H9 (cell line): ENCODE measurements around the gene SNX1. TPM values are rescaled to one million over a fixed set of nuclear protein-coding genes. Genes with fewer than 3 reads are reported as not detected.
A peak's percentile ranks its signal among the peaks of the same experiment; 100 is the strongest.

Source experiments
- DNase-seq: peaks from one replicate; pipeline ENCODE4 v3.0.0-alpha.2; 2017
- H2AFZ ChIP-seq: one replicate; pipeline ENCODE4 v1.6.1; 2013; ENCODE audit warnings: mild to moderate bottlenecking, low read length, control low read depth, moderate library complexity
- H2AK5ac ChIP-seq: 2 replicates; pipeline ENCODE4 v1.6.1; 2013; ENCODE audit warnings: low read length, control low read depth, mixed read lengths; ENCODE audit not compliant: insufficient read length
- H2BK120ac ChIP-seq: one replicate; pipeline ENCODE4 v1.6.1; 2013; ENCODE audit warnings: low read depth, mild to moderate bottlenecking, low read length, control low read depth, inconsistent platforms; ENCODE audit not compliant: poor library complexity, severe bottlenecking
- H2BK12ac ChIP-seq: 2 replicates; pipeline ENCODE4 v1.6.1; 2013; ENCODE audit warnings: low read length, control low read depth, mixed read lengths, low read depth; ENCODE audit not compliant: insufficient read length
- H2BK15ac ChIP-seq: 2 replicates; pipeline ENCODE4 v1.6.1; 2013; ENCODE audit warnings: low read depth, low read length, control low read depth
- H2BK20ac ChIP-seq: one replicate; pipeline ENCODE4 v1.6.1; 2013; ENCODE audit warnings: low read depth, mild to moderate bottlenecking, low read length, control low read depth, inconsistent platforms; ENCODE audit not compliant: poor library complexity, severe bottlenecking
- H2BK5ac ChIP-seq: 2 replicates; pipeline ENCODE4 v1.6.1; 2013; ENCODE audit warnings: low read length, control low read depth, mixed read lengths; ENCODE audit not compliant: insufficient read length
- H3K14ac ChIP-seq: 2 replicates; pipeline ENCODE4 v1.6.1; 2013; ENCODE audit warnings: low read length, control low read depth; ENCODE audit not compliant: insufficient read depth
- H3K18ac ChIP-seq: 2 replicates; pipeline ENCODE4 v1.6.1; 2013; ENCODE audit warnings: low read depth, mild to moderate bottlenecking, mixed read lengths, low read length, control low read depth; ENCODE audit not compliant: insufficient read length
- H3K23ac ChIP-seq: 2 replicates; pipeline ENCODE4 v1.6.1; 2013; ENCODE audit warnings: low read length, control low read depth, mixed read lengths, low read depth; ENCODE audit not compliant: insufficient read length
- H3K23me2 ChIP-seq: 2 replicates; pipeline ENCODE4 v1.6.1; 2013; ENCODE audit warnings: low read depth, mild to moderate bottlenecking, mixed read lengths, low read length, control low read depth; ENCODE audit not compliant: insufficient read length, poor library complexity, severe bottlenecking
- H3K27ac ChIP-seq: 2 replicates; pipeline ENCODE4 v1.5.1; 2013; ENCODE audit warnings: low read length, control low read depth, mixed read lengths, low read depth; ENCODE audit not compliant: insufficient read length
- H3K27me3 ChIP-seq: 2 replicates; pipeline ENCODE4 v1.6.1; 2013; ENCODE audit warnings: low read length, control low read depth, inconsistent platforms; ENCODE audit not compliant: insufficient read depth
- H3K4ac ChIP-seq: 2 replicates; pipeline ENCODE4 v1.6.1; 2013; ENCODE audit warnings: low read depth, mild to moderate bottlenecking, control low read depth, inconsistent platforms, low read length, moderate library complexity
- H3K4me1 ChIP-seq: 2 replicates; pipeline ENCODE4 v1.6.1; 2013; ENCODE audit warnings: low read length, control low read depth, inconsistent platforms; ENCODE audit not compliant: insufficient read depth
- H3K4me2 ChIP-seq: 2 replicates; pipeline ENCODE4 v1.6.1; 2013; ENCODE audit warnings: low read length, control low read depth, mixed read lengths; ENCODE audit not compliant: insufficient read length, insufficient read depth
- H3K56ac ChIP-seq: 2 replicates; pipeline ENCODE4 v1.6.1; 2013; ENCODE audit warnings: low read depth, mild to moderate bottlenecking, mixed read lengths, low read length, control low read depth; ENCODE audit not compliant: insufficient read length
- H3K79me1 ChIP-seq: 2 replicates; pipeline ENCODE4 v1.6.1; 2013; ENCODE audit warnings: low read depth, mild to moderate bottlenecking, moderate library complexity, low read length, control low read depth, inconsistent platforms; ENCODE audit not compliant: insufficient read depth, poor library complexity, severe bottlenecking
- H3K79me2 ChIP-seq: 2 replicates; pipeline ENCODE4 v1.6.1; 2013; ENCODE audit warnings: low read length, control low read depth, inconsistent platforms; ENCODE audit not compliant: insufficient read depth
- H3K9ac ChIP-seq: 2 replicates; pipeline ENCODE4 v1.6.1; 2013; ENCODE audit warnings: low read length, control low read depth, mixed read lengths; ENCODE audit not compliant: insufficient read length; ENCODE audit errors: extremely low read depth
- H3K9me3 ChIP-seq: one replicate; pipeline ENCODE4 v1.6.1; 2013; ENCODE audit warnings: low read depth, low read length, inconsistent platforms; ENCODE audit not compliant: control insufficient read depth
- H3T11ph ChIP-seq: one replicate; pipeline ENCODE4 v1.6.1; 2013; ENCODE audit warnings: mild to moderate bottlenecking, low read length, control low read depth, inconsistent platforms
- H4K20me1 ChIP-seq: one replicate; pipeline ENCODE4 v1.6.1; 2013; ENCODE audit not compliant: control insufficient read depth, insufficient read length, insufficient read depth
- H4K5ac ChIP-seq: 2 replicates; pipeline ENCODE4 v1.6.1; 2013; ENCODE audit warnings: low read depth, mild to moderate bottlenecking, mixed read lengths, low read length, control low read depth; ENCODE audit not compliant: insufficient read length
- H4K8ac ChIP-seq: replicated peaks from 2 replicates; pipeline ENCODE4 v1.6.1; 2013; ENCODE audit warnings: low read length, control low read depth, mixed read lengths, low read depth; ENCODE audit not compliant: insufficient read length
- H4K91ac ChIP-seq: 2 replicates; pipeline ENCODE4 v1.6.1; 2013; ENCODE audit warnings: low read depth, mild to moderate bottlenecking, moderate library complexity, mixed read lengths, low read length, control low read depth; ENCODE audit not compliant: insufficient read length
- H3K27ac Mint-ChIP-seq, 3 experiments: 2 replicates in 2 of 3; 3 replicates in 1 of 3; pipeline ENCODE4 v1.8.0; 2020 to 2021; ENCODE audit warnings: mixed read lengths in 3 of 3, mild to moderate bottlenecking in 1 of 3, moderate library complexity in 1 of 3
- H3K27me3 Mint-ChIP-seq: 2 replicates; pipeline ENCODE4 v1.8.0; 2021; ENCODE audit warnings: low read depth, mild to moderate bottlenecking, moderate library complexity, mixed read lengths
- H3K36me3 Mint-ChIP-seq, 3 experiments: 2 replicates in 2 of 3; 3 replicates in 1 of 3; pipeline ENCODE4 v1.8.0; 2020 to 2021; ENCODE audit warnings: low read depth in 3 of 3, mixed read lengths in 3 of 3; ENCODE audit not compliant: insufficient read depth in 1 of 3
- H3K4me1 Mint-ChIP-seq, 2 experiments: 2 replicates each; pipeline ENCODE4 v1.8.0; 2020; ENCODE audit warnings: mixed read lengths in 2 of 2
- H3K4me3 Mint-ChIP-seq, 2 experiments: 2 replicates in 1 of 2; 3 replicates in 1 of 2; pipeline ENCODE4 v1.8.0; 2020 to 2021; ENCODE audit warnings: mild to moderate bottlenecking in 2 of 2, mixed read lengths in 2 of 2, moderate library complexity in 1 of 2
- H3K9me3 Mint-ChIP-seq, 2 experiments: 2 replicates in 1 of 2; 3 replicates in 1 of 2; pipeline ENCODE4 v1.8.0; 2020; ENCODE audit warnings: mild to moderate bottlenecking in 2 of 2, mixed read lengths in 2 of 2, moderate library complexity in 1 of 2
- WGBS: extraction: QIAGEN DNeasy Blood & Tissue Kit; methylation state at CpG from one replicate; pipeline ENCODE4 v1.1.7; 2013; ENCODE audit warnings: missing lambda C conversion rate, low lambda C conversion rate, mixed read lengths; ENCODE audit not compliant: insufficient read length; ENCODE audit errors: extremely low coverage; 5-methylcytosine and 5-hydroxymethylcytosine counted together
- total RNA-seq: library from RNA; stranded (reverse); gene quantifications from 2 replicates; pipeline ENCODE4 v1.2.1, GENCODE V29; 2021
- TF ChIP-seq, protein P1 (sequence below): fragments of 200-600 bp; sonication (generic); conservative IDR thresholded peaks from 3 replicates; pipeline ENCODE4 v1.8.0; 2021; ENCODE audit warnings: antibody characterized with exemption, mild to moderate bottlenecking

The SNX1 gene
- total RNA-seq, 1 experiment from 2014 or later: 58.8 TPM

DNA sequence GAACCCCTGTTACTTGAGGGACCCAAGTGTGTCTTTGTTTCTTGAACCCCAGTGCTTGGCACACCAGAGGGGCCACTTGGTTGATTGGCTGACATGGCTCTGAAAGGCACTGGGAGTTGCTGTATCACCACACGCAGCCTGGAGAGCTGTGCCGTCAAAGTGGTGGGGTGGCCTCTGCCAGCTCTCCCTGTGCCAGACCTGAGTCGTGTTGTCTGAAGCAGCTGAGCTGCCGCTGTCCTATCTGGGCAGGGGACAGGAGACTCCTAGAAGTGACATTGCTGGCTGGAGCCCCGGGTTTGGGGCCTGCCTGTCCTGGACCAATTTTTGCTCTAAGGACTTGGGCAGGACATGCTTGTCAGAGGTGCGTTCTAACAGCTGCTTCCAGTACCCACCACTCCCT lies 50.3 kb downstream of the SNX1 start:
- Histone ChIP-seq H4K8ac (no peak overlapping the region), H4K20me1 (no peaks in the 10 kb centered on the region), H2BK20ac (no peak overlapping the region), H3K27ac (no peak overlapping the region), H3K79me1 (no peaks in the 10 kb centered on the region), H3K9ac (no peak overlapping the region), H2BK15ac (no peak overlapping the region), H2AFZ (no peak overlapping the region), H4K5ac (no peak overlapping the region), H3K56ac (no peak overlapping the region), H2BK120ac (no peak overlapping the region), H3K27me3 (no peaks in the 10 kb centered on the region), H3K18ac (no peak overlapping the region), H3K23ac (no peak overlapping the region), H3K79me2 (no peaks in the 10 kb centered on the region), H2BK12ac (no peak overlapping the region), H3T11ph (no peak overlapping the region), H3K23me2 (no peaks in the 10 kb centered on the region), H3K4me2 (no peak overlapping the region), H4K91ac (no peak overlapping the region), H2BK5ac (no peak overlapping the region), H3K14ac (no peak overlapping the region), H2AK5ac (no peak overlapping the region), H3K9me3 (no peaks in the 10 kb centered on the region), H3K4me1 (no peaks in the 10 kb centered on the region), H3K4ac (no peak overlapping the region)
- Mint-ChIP-seq H3K4me1 (peaks cover 4 to 7% of the 10 kb centered on the region in 2 experiments; a peak in 3 of 4 replicates), H3K27ac (peak overlapping the region in 1 of 3 experiments; percentile 24; a peak in 1 of 7 replicates), H3K36me3 (peaks cover 0 to 3% (median 0%) of the 10 kb centered on the region in 3 experiments; a peak in 4 of 7 replicates), H3K4me3 (no peak overlapping the region), H3K9me3 (no peaks in the 10 kb centered on the region), H3K27me3 (peaks cover 11% of the 10 kb centered on the region)
- WGBS: no CpG with 5 or more reads among the region's 6 CpGs
- TF ChIP-seq, protein P1, sequence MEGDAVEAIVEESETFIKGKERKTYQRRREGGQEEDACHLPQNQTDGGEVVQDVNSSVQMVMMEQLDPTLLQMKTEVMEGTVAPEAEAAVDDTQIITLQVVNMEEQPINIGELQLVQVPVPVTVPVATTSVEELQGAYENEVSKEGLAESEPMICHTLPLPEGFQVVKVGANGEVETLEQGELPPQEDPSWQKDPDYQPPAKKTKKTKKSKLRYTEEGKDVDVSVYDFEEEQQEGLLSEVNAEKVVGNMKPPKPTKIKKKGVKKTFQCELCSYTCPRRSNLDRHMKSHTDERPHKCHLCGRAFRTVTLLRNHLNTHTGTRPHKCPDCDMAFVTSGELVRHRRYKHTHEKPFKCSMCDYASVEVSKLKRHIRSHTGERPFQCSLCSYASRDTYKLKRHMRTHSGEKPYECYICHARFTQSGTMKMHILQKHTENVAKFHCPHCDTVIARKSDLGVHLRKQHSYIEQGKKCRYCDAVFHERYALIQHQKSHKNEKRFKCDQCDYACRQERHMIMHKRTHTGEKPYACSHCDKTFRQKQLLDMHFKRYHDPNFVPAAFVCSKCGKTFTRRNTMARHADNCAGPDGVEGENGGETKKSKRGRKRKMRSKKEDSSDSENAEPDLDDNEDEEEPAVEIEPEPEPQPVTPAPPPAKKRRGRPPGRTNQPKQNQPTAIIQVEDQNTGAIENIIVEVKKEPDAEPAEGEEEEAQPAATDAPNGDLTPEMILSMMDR: no peak
- no peak for DNase-seq
